ENCODE results near the gene IFT52. TPM values are rescaled to one million over a fixed set of nuclear protein-coding genes. Genes with fewer than 3 reads are reported as not detected.

Gene IFT52
- total RNA-seq, 2 donors from 2014 or later = 16.3 to 23.4 TPM

DNA sequence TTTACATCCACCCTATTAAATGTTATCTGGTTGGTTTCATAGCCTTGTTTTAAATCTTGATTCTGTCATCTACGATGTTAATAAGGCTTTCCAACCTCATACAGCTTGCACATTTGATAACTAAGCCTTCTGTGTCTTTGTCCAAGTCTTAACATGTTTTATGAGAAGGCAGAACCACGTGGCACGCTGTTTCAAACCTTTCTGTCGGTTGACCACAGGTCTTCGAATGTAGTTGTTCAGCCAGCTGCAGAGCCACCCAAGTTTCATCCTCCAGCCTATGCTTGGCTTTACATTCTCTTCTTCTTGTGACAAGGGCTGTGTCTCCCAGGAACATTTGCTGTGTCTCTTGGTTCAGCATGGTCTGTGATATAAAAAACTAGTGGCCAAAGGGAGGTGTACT is 47.6 kb upstream of the IFT52 start:
- WGBS, 2 donors = 88 to 95% methylated on average over 5 of the region's 5 CpGs
- intact Hi-C loops (cut with DNase I) = no loop called here
- no peak for ATAC-seq
- Histone ChIP-seq H3K27me3 (no peaks in the 10 kb centered on the region), H3K27ac (no peak overlapping the region), H3K4me1 (peaks cover 15% of the 10 kb centered on the region), H3K4me3 (no peak overlapping the region), H3K36me3 (replicated peaks in 1 of 2; ENCODE audit: insufficient read depth in 1 of 2, low read depth in 2 of 2) (no peaks in the 10 kb centered on the region), H3K9me3 (no peaks in the 10 kb centered on the region)
- no peak for TF ChIP-seq POLR2A (IDR thresholded peaks at IDR 0.05)
- TF ChIP-seq, protein P1, sequence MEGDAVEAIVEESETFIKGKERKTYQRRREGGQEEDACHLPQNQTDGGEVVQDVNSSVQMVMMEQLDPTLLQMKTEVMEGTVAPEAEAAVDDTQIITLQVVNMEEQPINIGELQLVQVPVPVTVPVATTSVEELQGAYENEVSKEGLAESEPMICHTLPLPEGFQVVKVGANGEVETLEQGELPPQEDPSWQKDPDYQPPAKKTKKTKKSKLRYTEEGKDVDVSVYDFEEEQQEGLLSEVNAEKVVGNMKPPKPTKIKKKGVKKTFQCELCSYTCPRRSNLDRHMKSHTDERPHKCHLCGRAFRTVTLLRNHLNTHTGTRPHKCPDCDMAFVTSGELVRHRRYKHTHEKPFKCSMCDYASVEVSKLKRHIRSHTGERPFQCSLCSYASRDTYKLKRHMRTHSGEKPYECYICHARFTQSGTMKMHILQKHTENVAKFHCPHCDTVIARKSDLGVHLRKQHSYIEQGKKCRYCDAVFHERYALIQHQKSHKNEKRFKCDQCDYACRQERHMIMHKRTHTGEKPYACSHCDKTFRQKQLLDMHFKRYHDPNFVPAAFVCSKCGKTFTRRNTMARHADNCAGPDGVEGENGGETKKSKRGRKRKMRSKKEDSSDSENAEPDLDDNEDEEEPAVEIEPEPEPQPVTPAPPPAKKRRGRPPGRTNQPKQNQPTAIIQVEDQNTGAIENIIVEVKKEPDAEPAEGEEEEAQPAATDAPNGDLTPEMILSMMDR (IDR thresholded peaks at IDR 0.05) = no peak
- no peak for DNase-seq

DNA sequence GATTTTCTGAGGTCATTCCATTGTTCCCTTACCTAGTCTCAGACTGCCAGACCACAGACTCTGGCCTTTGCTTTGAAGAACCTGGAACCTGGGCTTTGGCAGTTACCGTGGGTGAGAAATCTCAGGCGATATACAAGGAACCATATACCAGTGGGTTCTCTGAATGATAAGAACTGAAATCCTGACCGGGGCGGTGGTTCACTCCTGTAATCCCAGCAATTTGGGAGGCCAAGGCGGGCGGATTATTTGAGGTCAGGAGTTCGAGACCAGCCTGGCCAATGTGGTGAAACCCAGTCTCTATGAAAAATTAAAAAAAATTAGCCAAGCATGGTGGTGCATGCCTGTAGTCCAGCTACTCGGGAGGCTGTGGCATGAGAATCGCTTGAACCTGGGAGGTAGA is 46.2 kb upstream of the IFT52 start:
- DNase-seq (peak in 1 of 4 donors; percentile 1), ATAC-seq (no peak)
- TF ChIP-seq, protein P1 (IDR thresholded peaks at IDR 0.05) = no peak
- no peak for TF ChIP-seq POLR2A (IDR thresholded peaks at IDR 0.05)
- Histone ChIP-seq H3K9me3 (no peaks in the 10 kb centered on the region), H3K27ac (no peak overlapping the region), H3K4me3 (no peak overlapping the region), H3K27me3 (no peaks in the 10 kb centered on the region), H3K36me3 (replicated peaks in 1 of 2; ENCODE audit: insufficient read depth in 1 of 2, low read depth in 2 of 2) (no peaks in the 10 kb centered on the region), H3K4me1 (peaks cover 1% of the 10 kb centered on the region)
- intact Hi-C loops (cut with DNase I) = no loop called here
- 91 to 95% methylated on average over 9 of the region's 9 CpGs for WGBS, 2 donors

DNA sequence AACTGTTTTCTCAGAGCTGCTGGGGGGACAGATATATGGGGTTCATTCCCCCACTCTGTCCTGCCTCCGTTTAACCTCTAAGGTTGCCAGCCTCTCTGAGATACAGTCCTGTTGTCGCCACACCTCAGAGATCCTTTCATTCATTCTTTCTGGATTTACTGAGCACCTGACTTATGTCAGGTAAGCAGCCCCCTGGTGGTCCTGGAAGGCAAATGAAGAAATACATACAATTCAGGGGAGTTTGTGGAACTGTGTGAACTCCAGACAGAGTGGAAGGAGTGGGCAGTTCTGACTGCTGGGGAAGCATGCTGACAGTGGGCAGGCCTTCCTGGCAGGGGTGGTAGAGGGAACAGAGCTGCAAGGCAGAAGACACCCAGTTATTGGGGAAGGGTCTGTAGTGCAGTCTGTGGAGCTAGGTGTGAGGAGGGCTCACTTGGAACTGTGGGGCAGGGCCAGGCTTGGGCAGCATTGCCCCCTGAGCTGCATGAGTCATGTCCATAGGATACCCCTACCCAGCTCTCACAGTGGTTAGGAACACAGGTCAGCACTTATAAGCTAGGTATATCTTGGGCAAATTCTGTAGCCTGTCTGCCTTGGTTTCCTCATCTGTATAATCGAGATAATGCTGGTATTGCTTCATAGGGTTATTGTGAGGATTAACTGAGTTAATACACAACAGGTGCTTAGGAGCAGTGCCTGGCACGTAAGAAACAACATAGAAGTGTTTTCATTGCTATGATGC is 44.7 kb upstream of the IFT52 start:
- Histone ChIP-seq H3K27ac (no peak overlapping the region), H3K9me3 (no peaks in the 10 kb centered on the region), H3K4me1 (peaks cover 4% of the 10 kb centered on the region), H3K27me3 (no peaks in the 10 kb centered on the region), H3K4me3 (no peak overlapping the region), H3K36me3 (replicated peaks in 1 of 2; ENCODE audit: insufficient read depth in 1 of 2, low read depth in 2 of 2) (no peaks in the 10 kb centered on the region)
- ATAC-seq (no peak), DNase-seq (no peak)
- TF ChIP-seq POLR2A (IDR thresholded peaks at IDR 0.05) = no peak
- TF ChIP-seq, protein P1 (IDR thresholded peaks at IDR 0.05) = no peak
- intact Hi-C loops (cut with DNase I) = no loop called here
- 90 to 91% methylated on average over 4 of the region's 4 CpGs for WGBS, 2 donors

DNA sequence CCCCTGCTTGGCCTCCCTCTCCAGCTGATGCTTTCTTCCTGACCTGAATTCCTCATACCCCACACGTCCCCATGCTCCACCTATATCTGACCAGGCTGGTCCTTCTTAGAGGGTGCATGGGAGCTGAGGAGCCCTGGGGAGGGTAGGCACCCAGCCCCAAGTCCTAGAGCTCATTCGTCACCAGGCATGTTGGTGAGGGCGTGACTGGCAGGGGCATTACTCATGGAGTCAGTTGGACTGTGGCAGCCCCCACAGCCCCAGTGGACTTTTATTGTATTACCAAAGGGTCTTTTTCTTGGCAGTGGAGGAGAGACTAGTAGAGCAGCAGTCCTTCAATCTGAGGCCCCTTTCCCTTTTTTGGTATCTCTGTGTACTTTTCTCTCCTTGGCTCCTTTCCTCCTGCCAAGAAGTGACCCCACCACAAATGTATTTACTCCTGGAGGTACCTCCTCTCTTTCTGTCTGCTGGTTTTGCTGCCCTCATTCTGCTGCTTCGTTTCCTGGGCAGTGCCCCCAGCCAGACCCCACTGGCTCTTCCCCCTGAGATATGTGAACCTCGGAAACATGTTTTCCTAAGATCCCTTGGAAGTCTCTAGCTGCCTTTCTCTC is 42.4 kb upstream of the IFT52 start:
- Histone ChIP-seq H3K4me1 (peaks cover 4% of the 10 kb centered on the region), H3K27me3 (no peaks in the 10 kb centered on the region), H3K4me3 (no peak overlapping the region), H3K36me3 (replicated peaks in 1 of 2; ENCODE audit: insufficient read depth in 1 of 2, low read depth in 2 of 2) (no peaks in the 10 kb centered on the region), H3K27ac (no peak overlapping the region), H3K9me3 (no peaks in the 10 kb centered on the region)
- no peak for DNase-seq
- TF ChIP-seq, protein P1 (IDR thresholded peaks at IDR 0.05) = no peak
- TF ChIP-seq POLR2A (IDR thresholded peaks at IDR 0.05) = no peak
- WGBS, 2 donors = 74 to 80% methylated on average over 5 of the region's 5 CpGs
- no peak for ATAC-seq
- intact Hi-C loops (cut with DNase I) = no loop called here

Measured in body of pancreas (tissue), 4 donors.